ENCODE data around the gene MGST1.
"Not testable (repeated sequence)": the region's sequence is repeated elsewhere in the genome, so short reads cannot be mapped to it uniquely, and the experiment has no call there.

Gene MGST1

GRCh38 chr12:16389594-16389993 is 42.1 kb downstream of the MGST1 start:
- no peaks in the 10 kb centered on the region for H3K27me3 ChIP-seq (ENCODE audit: insufficient read depth, low read depth)
- H3K36me3 ChIP-seq (ENCODE audit: insufficient read depth), result no peaks in the 10 kb centered on the region
- no peak overlapping the region for H3K9ac ChIP-seq
- no peaks in the 10 kb centered on the region for H3K4me1 ChIP-seq (ENCODE audit: low read depth, poor library complexity, severe bottlenecking)
- H3K4me2 ChIP-seq, result no peak overlapping the region
- no peak overlapping the region for H2AFZ ChIP-seq (ENCODE audit: low read depth)
- H4K20me1 ChIP-seq (ENCODE audit: insufficient read depth), result no peaks in the 10 kb centered on the region
- no peaks in the 10 kb centered on the region for H3K79me2 ChIP-seq (ENCODE audit: insufficient read depth, low read depth)
- H3K4me3 ChIP-seq (IDR thresholded peaks at IDR 0.05; ENCODE audit: insufficient read depth, low read depth, low read length), result no peak overlapping the region
- TF ChIP-seq CTCF (conservative IDR thresholded peaks at IDR 0.05; ENCODE audit: low read depth, low read length), result no peak
- H3K27ac ChIP-seq, result no peak overlapping the region

GRCh38 chr12:16392846-16393535 is 45.5 kb downstream of the MGST1 start:
- no peaks in the 10 kb centered on the region for H3K4me1 ChIP-seq (ENCODE audit: low read depth, poor library complexity, severe bottlenecking)
- H3K4me2 ChIP-seq, result no peak overlapping the region
- H3K27me3 ChIP-seq (ENCODE audit: insufficient read depth, low read depth), result no peaks in the 10 kb centered on the region
- H3K79me2 ChIP-seq (ENCODE audit: insufficient read depth, low read depth), result no peaks in the 10 kb centered on the region
- H4K20me1 ChIP-seq (ENCODE audit: insufficient read depth), result no peaks in the 10 kb centered on the region
- no peak overlapping the region for H3K27ac ChIP-seq
- no peak overlapping the region for H2AFZ ChIP-seq (ENCODE audit: low read depth)
- no peaks in the 10 kb centered on the region for H3K36me3 ChIP-seq (ENCODE audit: insufficient read depth)
- no peak overlapping the region for H3K4me3 ChIP-seq (IDR thresholded peaks at IDR 0.05; ENCODE audit: insufficient read depth, low read depth, low read length)
- no peak for TF ChIP-seq CTCF (conservative IDR thresholded peaks at IDR 0.05; ENCODE audit: low read depth, low read length)
- no peak overlapping the region for H3K9ac ChIP-seq

- Histone ChIP-seq H3K79me2 (ENCODE audit: insufficient read depth, low read depth) (no peaks in the 10 kb centered on the region), H3K27ac (no peak overlapping the region), H3K4me2 (no peak overlapping the region), H3K27me3 (ENCODE audit: insufficient read depth, low read depth) (no peaks in the 10 kb centered on the region), H3K4me3 (IDR thresholded peaks at IDR 0.05; ENCODE audit: insufficient read depth, low read depth, low read length) (no peak overlapping the region), H2AFZ (ENCODE audit: low read depth) (no peak overlapping the region), H4K20me1 (ENCODE audit: insufficient read depth) (no peaks in the 10 kb centered on the region), H3K4me1 (ENCODE audit: low read depth, poor library complexity, severe bottlenecking) (no peaks in the 10 kb centered on the region), H3K9ac (no peak overlapping the region), H3K36me3 (ENCODE audit: insufficient read depth) (no peaks in the 10 kb centered on the region)
- TF ChIP-seq CTCF (conservative IDR thresholded peaks at IDR 0.05; ENCODE audit: low read depth, low read length), result no peak
Observed at GRCh38 chr12:16399101-16399500, 51.7 kb downstream of the MGST1 start.

- not testable (repeated sequence) for H3K4me1 ChIP-seq (ENCODE audit: low read depth, poor library complexity, severe bottlenecking); H3K27ac ChIP-seq; H2AFZ ChIP-seq (ENCODE audit: low read depth); H3K4me2 ChIP-seq; H3K79me2 ChIP-seq (ENCODE audit: insufficient read depth, low read depth); H3K36me3 ChIP-seq (ENCODE audit: insufficient read depth); H4K20me1 ChIP-seq (ENCODE audit: insufficient read depth); H3K27me3 ChIP-seq (ENCODE audit: insufficient read depth, low read depth); H3K4me3 ChIP-seq (IDR thresholded peaks at IDR 0.05; ENCODE audit: insufficient read depth, low read depth, low read length); H3K9ac ChIP-seq
Observed at GRCh38 chr12:16401835-16402234, 54.4 kb downstream of the MGST1 start.

- no peak overlapping the region for H3K4me2 ChIP-seq
- no peak overlapping the region for H3K27ac ChIP-seq
- no peaks in the 10 kb centered on the region for H3K36me3 ChIP-seq (ENCODE audit: insufficient read depth)
- no peak overlapping the region for H2AFZ ChIP-seq (ENCODE audit: low read depth)
- no peaks in the 10 kb centered on the region for H4K20me1 ChIP-seq (ENCODE audit: insufficient read depth)
- no peaks in the 10 kb centered on the region for H3K79me2 ChIP-seq (ENCODE audit: insufficient read depth, low read depth)
- H3K4me1 ChIP-seq (ENCODE audit: low read depth, poor library complexity, severe bottlenecking), result no peaks in the 10 kb centered on the region
- no peak overlapping the region for H3K9ac ChIP-seq
- no peak overlapping the region for H3K4me3 ChIP-seq (IDR thresholded peaks at IDR 0.05; ENCODE audit: insufficient read depth, low read depth, low read length)
- no peak for TF ChIP-seq CTCF (conservative IDR thresholded peaks at IDR 0.05; ENCODE audit: low read depth, low read length)
- H3K27me3 ChIP-seq (ENCODE audit: insufficient read depth, low read depth), result no peaks in the 10 kb centered on the region
Observed at GRCh38 chr12:16407346-16407745, 59.9 kb downstream of the MGST1 start.

All from KMS-11 (cell line).